Measurements from ENCODE around the gene TENM3.

DNA sequence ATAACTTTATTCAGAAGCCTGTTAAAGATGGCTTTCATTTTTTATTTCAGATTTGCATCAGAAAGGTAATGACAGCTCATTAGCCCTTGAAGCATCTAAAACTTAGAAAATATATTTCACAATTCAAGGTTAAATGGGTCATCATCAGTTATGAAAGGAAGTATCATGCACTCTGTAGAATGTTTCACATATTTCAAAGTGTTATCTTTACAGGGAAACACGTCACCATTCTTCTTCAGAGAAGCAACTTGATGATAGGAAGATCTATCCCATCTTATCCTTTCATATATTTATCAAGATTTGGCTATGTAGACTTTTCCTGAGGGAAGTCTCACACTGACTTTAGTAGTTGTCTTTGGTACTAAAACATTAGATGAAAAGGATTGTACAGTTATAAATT is 277.8 kb downstream of the TENM3 start:
- TF ChIP-seq, protein P1, sequence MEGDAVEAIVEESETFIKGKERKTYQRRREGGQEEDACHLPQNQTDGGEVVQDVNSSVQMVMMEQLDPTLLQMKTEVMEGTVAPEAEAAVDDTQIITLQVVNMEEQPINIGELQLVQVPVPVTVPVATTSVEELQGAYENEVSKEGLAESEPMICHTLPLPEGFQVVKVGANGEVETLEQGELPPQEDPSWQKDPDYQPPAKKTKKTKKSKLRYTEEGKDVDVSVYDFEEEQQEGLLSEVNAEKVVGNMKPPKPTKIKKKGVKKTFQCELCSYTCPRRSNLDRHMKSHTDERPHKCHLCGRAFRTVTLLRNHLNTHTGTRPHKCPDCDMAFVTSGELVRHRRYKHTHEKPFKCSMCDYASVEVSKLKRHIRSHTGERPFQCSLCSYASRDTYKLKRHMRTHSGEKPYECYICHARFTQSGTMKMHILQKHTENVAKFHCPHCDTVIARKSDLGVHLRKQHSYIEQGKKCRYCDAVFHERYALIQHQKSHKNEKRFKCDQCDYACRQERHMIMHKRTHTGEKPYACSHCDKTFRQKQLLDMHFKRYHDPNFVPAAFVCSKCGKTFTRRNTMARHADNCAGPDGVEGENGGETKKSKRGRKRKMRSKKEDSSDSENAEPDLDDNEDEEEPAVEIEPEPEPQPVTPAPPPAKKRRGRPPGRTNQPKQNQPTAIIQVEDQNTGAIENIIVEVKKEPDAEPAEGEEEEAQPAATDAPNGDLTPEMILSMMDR (conservative IDR thresholded peaks at IDR 0.05; ENCODE audit: low read length) = no peak
- no peak for TF ChIP-seq EZH2phosphoT487 (IDR thresholded peaks at IDR 0.05; ENCODE audit: borderline replicate concordance, low read depth, low read length)

Measured in OCI-LY7 (cell line).